Gastrocnemius medialis (tissue), 4 donors: ENCODE data around the gene ZNF736. TPM values are rescaled to one million over a fixed set of nuclear protein-coding genes. Genes with fewer than 3 reads are reported as not detected.
A peak's percentile ranks its signal among the peaks of the same experiment; 100 is the strongest.
"Not testable (repeated sequence)": the region's sequence is repeated elsewhere in the genome, so short reads cannot be mapped to it uniquely, and the experiment has no call there.

ENCODE experiments used
- ATAC-seq, 2 donors: fragments of 150-250 bp; one replicate each; pipeline ENCODE4 v1.9.1; 2016
- DNase-seq, 2 donors: peaks; one replicate each; pipeline ENCODE4 v3.0.0-alpha.2; 2019
- H3K27ac ChIP-seq, 4 donors: fragments of 200-600 bp; sonication (generic); 1 replicate in 1 of 4; 2 replicates in 3 of 4; pipeline ENCODE4 v1.5.1; 2016 to 2018; ENCODE audit warnings: mild to moderate bottlenecking in 2 of 4, moderate library complexity in 1 of 4
- H3K27me3 ChIP-seq, 3 donors: fragments of 200-600 bp; sonication (generic) in 2 of 3; 1 replicate in 1 of 3; 2 replicates in 2 of 3; pipeline versions ENCODE4 v1.5.1 to v1.6.0; 2016 to 2019; ENCODE audit warnings: mild to moderate bottlenecking in 1 of 3, moderate library complexity in 1 of 3
- H3K36me3 ChIP-seq, 2 donors: fragments of 200-600 bp; sonication (generic) in 1 of 2; one replicate each; pipeline ENCODE4 v1.5.1; 2017 to 2018
- H3K4me1 ChIP-seq, 2 donors: fragments of 200-600 bp; sonication (generic) in 1 of 2; one replicate each; pipeline ENCODE4 v1.5.1; 2016 to 2017; ENCODE audit warnings: mild to moderate bottlenecking in 2 of 2
- H3K4me3 ChIP-seq, 4 donors: fragments of 200-600 bp; sonication (generic) in 3 of 4; 1 replicate in 1 of 4; 2 replicates in 3 of 4; pipeline ENCODE4 v1.5.1; 2016 to 2019; ENCODE audit warnings: mild to moderate bottlenecking in 2 of 4
- H3K9me3 ChIP-seq, 3 donors: fragments of 200-600 bp; sonication (generic) in 2 of 3; 1 replicate in 1 of 3; 2 replicates in 2 of 3; pipeline ENCODE4 v1.5.1; 2016 to 2019
- CTCF ChIP-seq, 5 experiments: fragments of 450-650 bp in 3 of 5; fragments of 200-600 bp in 2 of 5; sonication (generic) in 2 of 5; IDR thresholded peaks in 4 of 5; conservative IDR thresholded peaks in 1 of 5; 1 replicate in 4 of 5; 2 replicates in 1 of 5; pipeline ENCODE4 v1.5.1; 2016 to 2019; ENCODE audit warnings: antibody characterized with exemption in 5 of 5, mild to moderate bottlenecking in 3 of 5, moderate library complexity in 3 of 5
- POLR2A ChIP-seq, 2 donors: fragments of 450-650 bp; IDR thresholded peaks; one replicate each; pipeline ENCODE4 v1.6.1; 2017; ENCODE audit warnings: antibody characterized with exemption in 2 of 2, mild to moderate bottlenecking in 2 of 2, moderate library complexity in 2 of 2
- in situ Hi-C, 4 donors: fragments of 200-750 bp; cut with MboI; loops; one replicate each; pipeline versions ENCODE4 v1.15.0 to v1.8.0; 2017; ENCODE audit warnings: low sequenced_read_pairs in 4 of 4
- intact Hi-C: fragments of 100-400 bp; cut with DNase I; formaldehyde crosslinking; loops from one replicate; pipeline ENCODE4 v1.15.1; 2023; ENCODE audit warnings: low total_unique reads
- total RNA-seq, 4 donors: library from RNA; depleted of rRNA; stranded (reverse); fragments of >200 nt; gene quantifications; one replicate each; pipeline versions ENCODE4 v1.1.0 to v1.2.3, GENCODE V29; 2016

Gene ZNF736
- 1 to 10 TPM; 2.2 to 7.8 (median 2.7) TPM for total RNA-seq

GRCh38 chr7:64313740-64314491 lies at the start of gene ZNF736:
ZNF736 (plus strand) TSS chr7:64313961; CDS start chr7:64314151, 190 bp downstream.
- no peaks in the 10 kb centered on the region for H3K27me3 ChIP-seq
- in situ Hi-C loops (loop anchor here (25.0 kb wide), 6 partner anchors 223 to 598 kb away; partner anchors contain the start of genes ZNF680 (in 3 of the 4), ZNF107 (in 1 of the 4), ZNF138 (in 1 of the 4) and ZNF273 (in 1 of the 4)), intact Hi-C loops (loop anchor here (2.0 to 10.0 kb wide), 2 partner anchors 249 to 481 kb away; partner anchors contain the start of genes ZNF138 and ZNF680)
- TF ChIP-seq POLR2A (IDR thresholded peaks at IDR 0.05) = peak in 1 of 2 donors; percentile 18
- no peak for TF ChIP-seq CTCF (IDR thresholded peaks at IDR 0.05 in 4 of 5, conservative IDR thresholded peaks at IDR 0.05 in 1 of 5)
- peak within 1 kb of the TSS; percentile 29 to 64 (median 52) for H3K27ac ChIP-seq
- peaks cover 13 to 19% of the 10 kb centered on the region in 2 donors for H3K4me1 ChIP-seq
- H3K4me3 ChIP-seq = peak within 1 kb of the TSS; percentile 57 to 81 (median 65)
- no peaks in the 10 kb centered on the region for H3K9me3 ChIP-seq
- ATAC-seq = peak; percentile 100
- peak; percentile 86 to 92 for DNase-seq
- no peaks in the 10 kb centered on the region for H3K36me3 ChIP-seq

GRCh38 chr7:64266341-64266919 lies 47.3 kb upstream of the ZNF736 start:
- intact Hi-C loops = no loop called here
- no peak for TF ChIP-seq CTCF (IDR thresholded peaks at IDR 0.05 in 4 of 5, conservative IDR thresholded peaks at IDR 0.05 in 1 of 5)
- TF ChIP-seq POLR2A (IDR thresholded peaks at IDR 0.05) = no peak
- Histone ChIP-seq H3K9me3 (peaks cover 0 to 25% (median 0%) of the 10 kb centered on the region in 3 donors), H3K27me3 (peaks cover 0 to 8% (median 0%) of the 10 kb centered on the region in 3 donors), H3K4me1 (no peaks in the 10 kb centered on the region), H3K36me3 (no peaks in the 10 kb centered on the region), H3K27ac (no peak overlapping the region), H3K4me3 (no peak overlapping the region)
- in situ Hi-C loops = no loop called here
- DNase-seq (no peak), ATAC-seq (no peak)

- ATAC-seq (no peak), DNase-seq (no peak)
- no peak overlapping the region for H3K4me3 ChIP-seq
- H3K36me3 ChIP-seq = no peaks in the 10 kb centered on the region
- TF ChIP-seq POLR2A (IDR thresholded peaks at IDR 0.05) = no peak
- TF ChIP-seq CTCF (IDR thresholded peaks at IDR 0.05 in 4 of 5, conservative IDR thresholded peaks at IDR 0.05 in 1 of 5) = no peak
- H3K27me3 ChIP-seq = no peaks in the 10 kb centered on the region
- in situ Hi-C loops (no loop called here), intact Hi-C loops (no loop called here)
- H3K4me1 ChIP-seq = no peaks in the 10 kb centered on the region
- no peak overlapping the region for H3K27ac ChIP-seq
- no peaks in the 10 kb centered on the region for H3K9me3 ChIP-seq
Measured at GRCh38 chr7:64277630-64278029, 36.1 kb upstream of the ZNF736 start.

- ATAC-seq = no peak
Measured at GRCh38 chr7:64294701-64295420, 18.9 kb upstream of the ZNF736 start.

GRCh38 chr7:64297418-64297817 lies 16.3 kb upstream of the ZNF736 start:
- H3K4me3 ChIP-seq, ATAC-seq, H3K4me1 ChIP-seq, H3K27ac ChIP-seq, in situ Hi-C loops, DNase-seq, H3K9me3 ChIP-seq, H3K36me3 ChIP-seq, H3K27me3 ChIP-seq, intact Hi-C loops: not testable (repeated sequence)

More at GRCh38 chr7:64294701-64295420, 18.9 kb upstream of the ZNF736 start:
- TF ChIP-seq POLR2A (IDR thresholded peaks at IDR 0.05) (no peak), CTCF (IDR thresholded peaks at IDR 0.05 in 4 of 5, conservative IDR thresholded peaks at IDR 0.05 in 1 of 5) (no peak)
- intact Hi-C loops = no loop called here
- Histone ChIP-seq H3K9me3 (no peaks in the 10 kb centered on the region), H3K27me3 (no peaks in the 10 kb centered on the region), H3K4me1 (no peaks in the 10 kb centered on the region), H3K36me3 (no peaks in the 10 kb centered on the region), H3K4me3 (no peak overlapping the region), H3K27ac (no peak overlapping the region)
- DNase-seq = no peak
- in situ Hi-C loops = no loop called here
